ENCODE measurements around the gene TOP2A. TPM values are rescaled to one million over a fixed set of nuclear protein-coding genes. Genes with fewer than 3 reads are reported as not detected.

Gene TOP2A
- total RNA-seq, 1 experiment from 2014 or later, result 141 TPM

GRCh38 chr17:40412880-40413279 lies 4.8 kb downstream of the TOP2A start:
- ChIA-PET CTCF (no interaction called here), POLR2A (no interaction called here), RAD21 (ENCODE audit: low non-redundant PET in 1 of 2, low total read pairs in 2 of 2, uncharacterized antibody in 2 of 2, unreplicated experiment in 2 of 2) (no interaction called here)
- Histone ChIP-seq H3K4me1 (ENCODE audit: control insufficient read depth in 1 of 2, insufficient read depth in 2 of 2, low read length in 2 of 2) (peaks cover 7 to 16% of the 10 kb centered on the region in 2 experiments; a peak in 3 of 4 replicates), H3K4me2 (ENCODE audit: low read length) (no peak overlapping the region), H3K9me2 (ENCODE audit: insufficient read depth) (no peaks in the 10 kb centered on the region), H2AFZ (ENCODE audit: low read depth, low read length, poor library complexity, severe bottlenecking) (no peak overlapping the region), H3K9ac (ENCODE audit: low read length) (no peak overlapping the region), H4K20me1 (ENCODE audit: insufficient read depth) (peaks cover 4% of the 10 kb centered on the region; the same call in 1 of the 2 replicates), H3K79me2 (ENCODE audit: insufficient read depth, low read length) (peaks cover 91% of the 10 kb centered on the region), H3K27me3 (ENCODE audit: insufficient read depth, low read length) (no peaks in the 10 kb centered on the region), H3K36me3 (ENCODE audit: control insufficient read depth in 1 of 2, insufficient read depth in 2 of 2, low read length in 2 of 2) (peaks cover 55 to 72% of the 10 kb centered on the region in 2 experiments), H3K27ac (ENCODE audit: low read depth, low read length) (no peak overlapping the region), H3K9me3 (ENCODE audit: control insufficient read depth in 1 of 2, insufficient read depth in 1 of 2, low read depth in 1 of 2, low read length in 2 of 2) (no peaks in the 10 kb centered on the region), H3K4me3 (replicated peaks in 1 of 2; ENCODE audit: low read depth in 1 of 2, low read length in 2 of 2) (no peak overlapping the region)
- intact Hi-C loops (cut with micrococcal nuclease), result no loop called here
- TF ChIP-seq RAD21 (IDR thresholded peaks at IDR 0.05; ENCODE audit: low read depth), result no peak
- no peak for TF ChIP-seq ZBTB33 (IDR thresholded peaks at IDR 0.05; ENCODE audit: extremely low read depth, insufficient replicate concordance, low read length)
- TF ChIP-seq JUND (IDR thresholded peaks at IDR 0.05), result no peak
- no peak for TF ChIP-seq YY1 (IDR thresholded peaks at IDR 0.05; ENCODE audit: extremely low read depth, insufficient replicate concordance, low read depth, low read length)
- TF ChIP-seq TCF7L2 (IDR thresholded peaks at IDR 0.05; ENCODE audit: borderline replicate concordance, extremely low read depth, insufficient read depth, insufficient read length), result no peak
- TF ChIP-seq ELF1 (IDR thresholded peaks at IDR 0.05; ENCODE audit: borderline replicate concordance, low read depth), result no peak
- DNase-seq (ENCODE audit: low read depth, low spot score) (no peak), ATAC-seq (no peak)
- no TSS peak for BruUV-seq (replicated peaks)

- Histone ChIP-seq H3K4me1 (ENCODE audit: control insufficient read depth in 1 of 2, insufficient read depth in 2 of 2, low read length in 2 of 2) (peaks cover 7 to 16% of the 10 kb centered on the region in 2 experiments; a peak in 3 of 4 replicates), H3K4me2 (ENCODE audit: low read length) (no peak overlapping the region), H3K9me3 (ENCODE audit: control insufficient read depth in 1 of 2, insufficient read depth in 1 of 2, low read depth in 1 of 2, low read length in 2 of 2) (no peaks in the 10 kb centered on the region), H3K4me3 (replicated peaks in 1 of 2; ENCODE audit: low read depth in 1 of 2, low read length in 2 of 2) (no peak overlapping the region), H3K79me2 (ENCODE audit: insufficient read depth, low read length) (peaks cover 88% of the 10 kb centered on the region), H3K27ac (ENCODE audit: low read depth, low read length) (no peak overlapping the region), H3K36me3 (ENCODE audit: control insufficient read depth in 1 of 2, insufficient read depth in 2 of 2, low read length in 2 of 2) (peaks cover 64 to 82% of the 10 kb centered on the region in 2 experiments), H4K20me1 (ENCODE audit: insufficient read depth) (peaks cover 4% of the 10 kb centered on the region; the same call in 1 of the 2 replicates), H3K27me3 (ENCODE audit: insufficient read depth, low read length) (no peaks in the 10 kb centered on the region), H3K9ac (ENCODE audit: low read length) (no peak overlapping the region), H3K9me2 (ENCODE audit: insufficient read depth) (no peaks in the 10 kb centered on the region), H2AFZ (ENCODE audit: low read depth, low read length, poor library complexity, severe bottlenecking) (no peak overlapping the region)
- TF ChIP-seq ZNF274 (IDR thresholded peaks at IDR 0.05; ENCODE audit: low read depth, low read length) (no peak), YY1 (IDR thresholded peaks at IDR 0.05; ENCODE audit: extremely low read depth, insufficient replicate concordance, low read depth, low read length) (no peak), MAX (IDR thresholded peaks at IDR 0.05) (no peak), SIN3A (IDR thresholded peaks at IDR 0.05; ENCODE audit: low read depth) (no peak), POLR2A (IDR thresholded peaks at IDR 0.05; ENCODE audit: borderline replicate concordance, extremely low read depth, insufficient read depth, insufficient read length) (no peak)
- CTCF ChIA-PET, result no interaction called here
- no peak for ATAC-seq
- DNase-seq (ENCODE audit: low read depth, low spot score), result no peak
- RAD21 ChIA-PET (ENCODE audit: low non-redundant PET in 1 of 2, low total read pairs in 2 of 2, uncharacterized antibody in 2 of 2, unreplicated experiment in 2 of 2), result no interaction called here
- intact Hi-C loops (cut with micrococcal nuclease), result no loop called here
- POLR2A ChIA-PET, result no interaction called here
- no TSS peak for BruUV-seq (replicated peaks)
These were observed 5.9 kb downstream of the TOP2A start for GRCh38 chr17:40411821-40412220.
